Brain microvascular endothelial cell (primary cell): ENCODE measurements around the gene PEX7.
A peak's percentile ranks its signal among the peaks of the same experiment; 100 is the strongest.

ENCODE experiments used
- DNase-seq: peaks from one replicate; pipeline ENCODE4 v3.0.0-alpha.2; 2020
- H3K27ac ChIP-seq: fragments of 250-450 bp; sonication (Bioruptor Pico); 2 replicates; pipeline ENCODE4 v1.5.1; 2020; ENCODE audit warnings: mild to moderate bottlenecking, moderate library complexity
- H3K27me3 ChIP-seq: fragments of 250-450 bp; sonication (Bioruptor Pico); replicated peaks from 2 replicates; pipeline ENCODE4 v1.5.1; 2020; ENCODE audit warnings: mild to moderate bottlenecking
- H3K36me3 ChIP-seq: fragments of 250-450 bp; sonication (Bioruptor Pico); replicated peaks from 2 replicates; pipeline ENCODE4 v1.5.1; 2020; ENCODE audit warnings: mild to moderate bottlenecking
- H3K4me3 ChIP-seq: 2 replicates; pipeline ENCODE4 v1.5.1; 2011; ENCODE audit warnings: low read depth, mild to moderate bottlenecking, control low read depth, low read length, moderate library complexity
- CTCF ChIP-seq: IDR thresholded peaks from 2 replicates; pipeline ENCODE4 v1.5.1; 2011; ENCODE audit warnings: low read depth, mild to moderate bottlenecking, moderate library complexity, low read length, control low read depth, inconsistent platforms; ENCODE audit errors: missing control alignments
- in situ Hi-C: cut with HindIII; loops from 2 replicates; pipeline ENCODE4 v1.10.0; 2017; ENCODE audit warnings: low sequenced_read_pairs, low pct_ligation_motif_present

PEX7 gene

DNA sequence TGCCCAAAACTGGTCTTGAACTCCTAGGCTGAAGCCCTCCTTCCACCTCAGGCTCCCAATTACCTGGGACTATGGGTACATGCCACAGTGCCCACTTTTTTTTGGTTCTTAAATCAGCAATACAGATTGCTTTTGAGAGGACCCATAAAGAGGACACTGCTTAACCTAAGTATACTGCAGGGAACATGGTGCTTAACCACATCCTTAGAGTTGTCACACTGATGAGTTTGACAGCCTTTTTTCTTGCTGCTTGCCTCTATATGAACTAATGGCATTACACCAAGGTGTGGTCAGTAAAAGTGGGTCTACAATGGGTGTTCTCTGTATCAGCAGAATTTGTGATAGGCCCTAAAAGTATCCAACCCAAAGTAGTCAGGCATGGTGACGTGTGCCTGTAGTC is 92.6 kb downstream of the PEX7 start:
- DNase-seq, result no peak
- H3K36me3 ChIP-seq, result no peaks in the 10 kb centered on the region
- no peak overlapping the region for H3K4me3 ChIP-seq
- TF ChIP-seq CTCF, result no peak
- no peaks in the 10 kb centered on the region for H3K27me3 ChIP-seq
- no peak overlapping the region for H3K27ac ChIP-seq
- in situ Hi-C loops, result no loop called here

DNA sequence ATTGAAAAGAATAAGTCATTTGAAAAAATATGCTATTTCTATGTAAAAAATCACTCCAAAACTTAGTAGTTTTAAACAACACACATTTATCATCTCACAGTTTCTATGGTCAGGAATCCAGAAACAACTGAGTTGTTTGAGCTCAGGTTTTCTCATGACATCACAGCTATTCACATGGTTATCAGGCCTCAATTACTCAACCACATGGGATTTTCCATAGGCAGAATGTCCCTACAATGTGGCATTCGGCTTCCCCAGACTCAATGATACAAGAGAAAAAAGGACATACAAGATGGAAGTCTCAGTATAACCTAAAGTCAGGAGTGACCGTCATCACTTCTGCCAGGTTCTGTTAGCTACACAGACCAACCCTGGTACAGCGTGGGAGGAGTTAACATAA is 96.3 kb downstream of the PEX7 start:
- in situ Hi-C loops, result no loop called here
- Histone ChIP-seq H3K27ac (no peak overlapping the region), H3K4me3 (no peak overlapping the region), H3K36me3 (no peaks in the 10 kb centered on the region), H3K27me3 (peaks cover 28% of the 10 kb centered on the region)
- TF ChIP-seq CTCF, result no peak
- no peak for DNase-seq

DNA sequence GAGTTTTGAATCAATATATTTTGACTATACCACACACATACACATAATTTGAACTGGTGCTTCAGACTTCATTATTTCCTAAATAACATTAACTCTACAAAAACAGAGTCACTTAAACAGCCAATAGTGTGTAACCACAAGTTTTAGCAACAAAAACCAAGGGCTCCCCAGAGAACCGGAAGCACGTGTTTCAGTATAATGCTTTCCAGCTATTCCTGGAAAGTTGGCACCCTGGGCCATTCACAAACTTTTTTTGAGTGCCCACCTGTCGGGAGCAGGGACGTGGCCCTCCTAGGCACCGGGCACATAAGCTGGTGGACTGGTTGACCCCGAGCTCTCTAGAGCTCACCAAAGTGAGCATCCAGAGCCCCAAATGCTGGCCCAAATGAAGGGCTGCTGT is 97.8 kb downstream of the PEX7 start:
- in situ Hi-C loops, result no loop called here
- no peak for TF ChIP-seq CTCF
- Histone ChIP-seq H3K4me3 (no peak overlapping the region), H3K27me3 (peaks cover 36% of the 10 kb centered on the region), H3K27ac (no peak overlapping the region), H3K36me3 (no peaks in the 10 kb centered on the region)
- DNase-seq, result no peak

- Histone ChIP-seq H3K4me3 (peak overlapping the region; percentile 52), H3K27me3 (peaks cover 36% of the 10 kb centered on the region), H3K27ac (no peak overlapping the region), H3K36me3 (no peaks in the 10 kb centered on the region)
- no peak for TF ChIP-seq CTCF
- DNase-seq, result no peak
- in situ Hi-C loops, result no loop called here
Measured at GRCh38 chr6:136920671-136921380, 98.4 kb downstream of the PEX7 start.

- TF ChIP-seq CTCF, result no peak
- Histone ChIP-seq H3K27ac (no peak overlapping the region), H3K27me3 (peaks cover 36% of the 10 kb centered on the region), H3K36me3 (no peaks in the 10 kb centered on the region), H3K4me3 (peak overlapping the region; percentile 52)
- in situ Hi-C loops, result no loop called here
- DNase-seq, result no peak
Measured at GRCh38 chr6:136921381-136921935, 99.1 kb downstream of the PEX7 start.
